Lower leg skin (tissue), 4 donors: ENCODE measurements around the gene USP17L24. TPM values are rescaled to one million over a fixed set of nuclear protein-coding genes. Genes with fewer than 3 reads are reported as not detected.
"Not testable (repeated sequence)": the region's sequence is repeated elsewhere in the genome, so short reads cannot be mapped to it uniquely, and the experiment has no call there.

Source experiments
- DNase-seq, 2 donors: peaks; one replicate each; pipeline ENCODE4 v3.0.0-alpha.2; 2019; ENCODE audit warnings: low spot score in 2 of 2
- H3K4me3 ChIP-seq: fragments of 200-600 bp; sonication (generic); 2 replicates; pipeline ENCODE4 v1.5.1; 2017; ENCODE audit warnings: mild to moderate bottlenecking, low read depth; ENCODE audit not compliant: poor library complexity, severe bottlenecking
- WGBS, 2 donors: methylation state at CpG; one replicate each; pipeline ENCODE4 v1.1.5; 2018; 5-methylcytosine and 5-hydroxymethylcytosine counted together
- intact Hi-C: fragments of 100-400 bp; cut with DNase I; formaldehyde crosslinking; loops from one replicate; pipeline ENCODE4 v1.15.0; 2023; ENCODE audit warnings: low total_unique reads
- total RNA-seq, 4 donors: library from RNA; depleted of rRNA; stranded (reverse); fragments of >200 nt; gene quantifications; one replicate each; pipeline ENCODE4 v1.1.0, GENCODE V29; 2016

Gene USP17L24
- total RNA-seq = not detected

- DNase-seq, intact Hi-C loops, H3K4me3 ChIP-seq: not testable (repeated sequence)
- no CpG with 5 or more reads among the region's 15 CpGs for WGBS, 2 donors
Observed at GRCh38 chr4:9324865-9325264, at the start of gene USP17L24. Gene USP17L24 (plus strand): TSS chr4:9325165. CDS start chr4:9325165, 0 bp downstream.

GRCh38 chr4:9324191-9324590, 774 bp upstream of the USP17L24 start:
- DNase-seq, H3K4me3 ChIP-seq, intact Hi-C loops: not testable (repeated sequence)
- 74 to 86% methylated on average over 5 to 7 of the region's 13 CpGs for WGBS, 2 donors

GRCh38 chr4:9329611-9330010, 4.6 kb downstream of the USP17L24 start, which contains the start of gene USP17L25:
Gene USP17L25 (plus strand): TSS chr4:9329911. CDS start chr4:9329911, 0 bp downstream.
- H3K4me3 ChIP-seq, DNase-seq, intact Hi-C loops: not testable (repeated sequence)
- no CpG with 5 or more reads among the region's 15 CpGs for WGBS, 2 donors

GRCh38 chr4:9334358-9334757, 9.4 kb downstream of the USP17L24 start, which contains the start of gene USP17L26:
Gene USP17L26 (plus strand): TSS chr4:9334658. CDS start chr4:9334658, 0 bp downstream.
- no CpG with 5 or more reads among the region's 15 CpGs for WGBS, 2 donors
- intact Hi-C loops, H3K4me3 ChIP-seq, DNase-seq: not testable (repeated sequence)

GRCh38 chr4:9339103-9339502, 14.1 kb downstream of the USP17L24 start, which contains the start of gene USP17L5:
Gene USP17L5 (plus strand): TSS chr4:9339403. CDS start chr4:9339403, 0 bp downstream.
- H3K4me3 ChIP-seq, DNase-seq, intact Hi-C loops: not testable (repeated sequence)
- WGBS, 2 donors = no CpG with 5 or more reads among the region's 15 CpGs

GRCh38 chr4:9343848-9344247, 18.9 kb downstream of the USP17L24 start, which contains the start of gene USP17L27:
Gene USP17L27 (plus strand): TSS chr4:9344148. CDS start chr4:9344148, 0 bp downstream.
- H3K4me3 ChIP-seq, DNase-seq, intact Hi-C loops: not testable (repeated sequence)
- no CpG with 5 or more reads among the region's 15 CpGs for WGBS, 2 donors

GRCh38 chr4:9348593-9348992, 23.6 kb downstream of the USP17L24 start, which contains the start of gene USP17L28:
Gene USP17L28 (plus strand): TSS chr4:9348893. CDS start chr4:9348893, 0 bp downstream.
- intact Hi-C loops, H3K4me3 ChIP-seq, DNase-seq: not testable (repeated sequence)
- WGBS, 2 donors = no CpG with 5 or more reads among the region's 15 CpGs

GRCh38 chr4:9350866-9351265, 25.9 kb downstream of the USP17L24 start:
- DNase-seq, intact Hi-C loops: not testable (repeated sequence)
- no CpG with 5 or more reads among the region's 18 CpGs for WGBS, 2 donors

GRCh38 chr4:9353338-9353737, 28.4 kb downstream of the USP17L24 start, which contains the start of gene USP17L29:
Gene USP17L29 (plus strand): TSS chr4:9353638. CDS start chr4:9353638, 0 bp downstream.
- H3K4me3 ChIP-seq, intact Hi-C loops, DNase-seq: not testable (repeated sequence)
- no CpG with 5 or more reads among the region's 15 CpGs for WGBS, 2 donors

More at GRCh38 chr4:9350866-9351265, 25.9 kb downstream of the USP17L24 start:
- not testable (repeated sequence) for H3K4me3 ChIP-seq

- DNase-seq, H3K4me3 ChIP-seq, intact Hi-C loops: not testable (repeated sequence)
- WGBS, 2 donors = no CpG with 5 or more reads among the region's 15 CpGs
Observed at GRCh38 chr4:9362829-9363228, 37.9 kb downstream of the USP17L24 start, which contains the start of gene USP17L30. Gene USP17L30 (plus strand): TSS chr4:9363129. CDS start chr4:9363129, 0 bp downstream.

Other genes starting within 250 kb of the USP17L24 start
- gene FAM90A26, start 154.8 kb upstream of the USP17L24 start, total RNA-seq = not detected
- gene USP17L10, start 114.5 kb upstream of the USP17L24 start, total RNA-seq = not detected
- not detected for gene USP17L11, start 109.8 kb upstream of the USP17L24 start, total RNA-seq
- not detected for gene USP17L12, start 105.0 kb upstream of the USP17L24 start, total RNA-seq
- not detected for gene USP17L13, start 100.3 kb upstream of the USP17L24 start, total RNA-seq
- not detected for gene USP17L15, start 90.8 kb upstream of the USP17L24 start, total RNA-seq
- gene USP17L17, start 81.3 kb upstream of the USP17L24 start, total RNA-seq = not detected
- not detected for gene USP17L18, start 76.5 kb upstream of the USP17L24 start, total RNA-seq
- gene USP17L19, start 71.8 kb upstream of the USP17L24 start, total RNA-seq = not detected
- gene USP17L20, start 67.0 kb upstream of the USP17L24 start, total RNA-seq = not detected
- gene USP17L21, start 62.3 kb upstream of the USP17L24 start, total RNA-seq = not detected
- gene USP17L22, start 57.5 kb upstream of the USP17L24 start, total RNA-seq = not detected
- not detected for gene USP17L25, start 4.7 kb downstream of the USP17L24 start, total RNA-seq
- not detected for gene USP17L26, start 9.5 kb downstream of the USP17L24 start, total RNA-seq
- gene USP17L5, start 14.2 kb downstream of the USP17L24 start, total RNA-seq = not detected
- not detected for gene USP17L27, start 19.0 kb downstream of the USP17L24 start, total RNA-seq
- gene USP17L28, start 23.7 kb downstream of the USP17L24 start, total RNA-seq = not detected
- gene USP17L29, start 28.5 kb downstream of the USP17L24 start, total RNA-seq = not detected
- gene USP17L30, start 38.0 kb downstream of the USP17L24 start, total RNA-seq = not detected
- gene DEFB131A, start 119.2 kb downstream of the USP17L24 start, total RNA-seq = not detected